Measurements from ENCODE around the gene TRIM52. TPM values are rescaled to one million over a fixed set of nuclear protein-coding genes. Genes with fewer than 3 reads are reported as not detected.

The TRIM52 gene
- total RNA-seq, 1 experiment from 2014 or later, result 7.8 TPM

DNA sequence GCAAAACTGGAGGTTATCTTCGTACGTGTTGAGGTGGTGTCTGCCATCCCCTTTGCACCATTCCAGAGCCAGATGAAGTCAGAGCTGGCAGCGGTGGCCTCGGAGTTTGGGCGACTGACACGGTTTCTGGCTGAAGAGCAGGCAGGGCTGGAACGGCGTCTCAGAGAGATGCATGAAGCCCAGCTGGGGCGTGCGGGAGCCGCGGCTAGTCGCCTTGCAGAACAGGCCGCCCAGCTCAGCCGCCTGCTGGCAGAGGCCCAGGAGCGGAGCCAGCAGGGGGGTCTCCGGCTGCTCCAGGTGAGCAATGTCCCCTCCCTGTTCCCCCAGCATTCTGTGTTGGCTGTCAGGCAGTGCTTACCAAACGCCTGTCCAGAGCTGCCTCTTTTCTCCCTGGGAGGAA, 28.4 kb downstream of the TRIM52 start:
- no peak for TF ChIP-seq PRRX2 (CRISPR knock-in tag; IDR thresholded peaks at IDR 0.05)
- peaks cover 45% of the 10 kb centered on the region for H3K36me3 Mint-ChIP-seq
- no peaks in the 10 kb centered on the region for H3K27me3 Mint-ChIP-seq (ENCODE audit: low read depth)
- H3K27ac Mint-ChIP-seq, result no peak overlapping the region
- ChIA-PET POLR2A (interaction anchor here (1.0 kb wide), 1 partner anchor 9 kb away, joined by 3 read pairs; the partner anchor contains the start of gene TRIM41), CTCF (no interaction called here)
- H3K4me1 Mint-ChIP-seq, result 0 out of 2 replicates have a peak, but pooled peaks cover 4% of the 10 kb centered on the region
- ATAC-seq (no peak), DNase-seq (ENCODE audit: low spot score) (no peak)
- H3K4me3 Mint-ChIP-seq, result no peak overlapping the region
- no peaks in the 10 kb centered on the region for H3K9me3 Mint-ChIP-seq

GRCh38 chr5:181231432-181231831, 29.5 kb downstream of the TRIM52 start:
- Mint-ChIP-seq H3K4me3 (no peak overlapping the region), H3K27me3 (ENCODE audit: low read depth) (no peaks in the 10 kb centered on the region), H3K27ac (no peak overlapping the region), H3K9me3 (no peaks in the 10 kb centered on the region), H3K4me1 (0 out of 2 replicates have a peak, but pooled peaks cover 4% of the 10 kb centered on the region), H3K36me3 (peaks cover 36% of the 10 kb centered on the region)
- DNase-seq (ENCODE audit: low spot score) (no peak), ATAC-seq (no peak)
- TF ChIP-seq NFE2L1 (CRISPR knock-in tag; IDR thresholded peaks at IDR 0.05) (no peak), ATF1 (CRISPR knock-in tag; IDR thresholded peaks at IDR 0.05) (no peak), PREB (CRISPR knock-in tag; IDR thresholded peaks at IDR 0.05; ENCODE audit: borderline replicate concordance) (no peak), SMAD4 (CRISPR knock-in tag; IDR thresholded peaks at IDR 0.05) (no peak), SMAD3 (CRISPR knock-in tag; IDR thresholded peaks at IDR 0.05; ENCODE audit: borderline replicate concordance) (no peak), ZMAT4 (CRISPR knock-in tag; IDR thresholded peaks at IDR 0.05) (no peak), ZNF423 (CRISPR knock-in tag; IDR thresholded peaks at IDR 0.05) (no peak)
- TF ChIP-seq, protein P1, sequence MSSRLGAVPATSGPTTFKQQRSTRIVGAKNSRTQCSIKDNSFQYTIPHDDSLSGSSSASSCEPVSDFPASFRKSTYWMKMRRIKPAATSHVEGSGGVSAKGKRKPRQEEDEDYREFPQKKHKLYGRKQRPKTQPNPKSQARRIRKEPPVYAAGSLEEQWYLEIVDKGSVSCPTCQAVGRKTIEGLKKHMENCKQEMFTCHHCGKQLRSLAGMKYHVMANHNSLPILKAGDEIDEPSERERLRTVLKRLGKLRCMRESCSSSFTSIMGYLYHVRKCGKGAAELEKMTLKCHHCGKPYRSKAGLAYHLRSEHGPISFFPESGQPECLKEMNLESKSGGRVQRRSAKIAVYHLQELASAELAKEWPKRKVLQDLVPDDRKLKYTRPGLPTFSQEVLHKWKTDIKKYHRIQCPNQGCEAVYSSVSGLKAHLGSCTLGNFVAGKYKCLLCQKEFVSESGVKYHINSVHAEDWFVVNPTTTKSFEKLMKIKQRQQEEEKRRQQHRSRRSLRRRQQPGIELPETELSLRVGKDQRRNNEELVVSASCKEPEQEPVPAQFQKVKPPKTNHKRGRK (CRISPR knock-in tag; IDR thresholded peaks at IDR 0.05; ENCODE audit: borderline replicate concordance), result no peak
- TF ChIP-seq, protein P2, sequence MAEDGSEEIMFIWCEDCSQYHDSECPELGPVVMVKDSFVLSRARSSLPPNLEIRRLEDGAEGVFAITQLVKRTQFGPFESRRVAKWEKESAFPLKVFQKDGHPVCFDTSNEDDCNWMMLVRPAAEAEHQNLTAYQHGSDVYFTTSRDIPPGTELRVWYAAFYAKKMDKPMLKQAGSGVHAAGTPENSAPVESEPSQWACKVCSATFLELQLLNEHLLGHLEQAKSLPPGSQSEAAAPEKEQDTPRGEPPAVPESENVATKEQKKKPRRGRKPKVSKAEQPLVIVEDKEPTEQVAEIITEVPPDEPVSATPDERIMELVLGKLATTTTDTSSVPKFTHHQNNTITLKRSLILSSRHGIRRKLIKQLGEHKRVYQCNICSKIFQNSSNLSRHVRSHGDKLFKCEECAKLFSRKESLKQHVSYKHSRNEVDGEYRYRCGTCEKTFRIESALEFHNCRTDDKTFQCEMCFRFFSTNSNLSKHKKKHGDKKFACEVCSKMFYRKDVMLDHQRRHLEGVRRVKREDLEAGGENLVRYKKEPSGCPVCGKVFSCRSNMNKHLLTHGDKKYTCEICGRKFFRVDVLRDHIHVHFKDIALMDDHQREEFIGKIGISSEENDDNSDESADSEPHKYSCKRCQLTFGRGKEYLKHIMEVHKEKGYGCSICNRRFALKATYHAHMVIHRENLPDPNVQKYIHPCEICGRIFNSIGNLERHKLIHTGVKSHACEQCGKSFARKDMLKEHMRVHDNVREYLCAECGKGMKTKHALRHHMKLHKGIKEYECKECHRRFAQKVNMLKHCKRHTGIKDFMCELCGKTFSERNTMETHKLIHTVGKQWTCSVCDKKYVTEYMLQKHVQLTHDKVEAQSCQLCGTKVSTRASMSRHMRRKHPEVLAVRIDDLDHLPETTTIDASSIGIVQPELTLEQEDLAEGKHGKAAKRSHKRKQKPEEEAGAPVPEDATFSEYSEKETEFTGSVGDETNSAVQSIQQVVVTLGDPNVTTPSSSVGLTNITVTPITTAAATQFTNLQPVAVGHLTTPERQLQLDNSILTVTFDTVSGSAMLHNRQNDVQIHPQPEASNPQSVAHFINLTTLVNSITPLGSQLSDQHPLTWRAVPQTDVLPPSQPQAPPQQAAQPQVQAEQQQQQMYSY (CRISPR knock-in tag; IDR thresholded peaks at IDR 0.05), result no peak
- ChIA-PET POLR2A (no interaction called here), CTCF (no interaction called here)

GRCh38 chr5:181230551-181230950, 30.4 kb downstream of the TRIM52 start:
- ChIA-PET POLR2A (no interaction called here), CTCF (no interaction called here)
- no peak for DNase-seq (ENCODE audit: low spot score)
- H3K4me1 Mint-ChIP-seq, result 0 out of 2 replicates have a peak, but pooled peaks cover 1% of the 10 kb centered on the region
- no peaks in the 10 kb centered on the region for H3K27me3 Mint-ChIP-seq (ENCODE audit: low read depth)
- no peak overlapping the region for H3K4me3 Mint-ChIP-seq
- no peak overlapping the region for H3K27ac Mint-ChIP-seq
- H3K9me3 Mint-ChIP-seq, result no peaks in the 10 kb centered on the region
- H3K36me3 Mint-ChIP-seq, result peaks cover 28% of the 10 kb centered on the region
- ATAC-seq, result no peak
- TF ChIP-seq ZNF532 (CRISPR knock-in tag; IDR thresholded peaks at IDR 0.05; ENCODE audit: borderline replicate concordance), result no peak
- no peak for TF ChIP-seq MLX (CRISPR knock-in tag; IDR thresholded peaks at IDR 0.05)
- no peak for TF ChIP-seq FOXP1 (CRISPR knock-in tag; IDR thresholded peaks at IDR 0.05; ENCODE audit: borderline replicate concordance)
- no peak for TF ChIP-seq ZMAT4 (CRISPR knock-in tag; IDR thresholded peaks at IDR 0.05)
- no peak for TF ChIP-seq ZNF232 (CRISPR knock-in tag; IDR thresholded peaks at IDR 0.05)
- TF ChIP-seq, protein P3, sequence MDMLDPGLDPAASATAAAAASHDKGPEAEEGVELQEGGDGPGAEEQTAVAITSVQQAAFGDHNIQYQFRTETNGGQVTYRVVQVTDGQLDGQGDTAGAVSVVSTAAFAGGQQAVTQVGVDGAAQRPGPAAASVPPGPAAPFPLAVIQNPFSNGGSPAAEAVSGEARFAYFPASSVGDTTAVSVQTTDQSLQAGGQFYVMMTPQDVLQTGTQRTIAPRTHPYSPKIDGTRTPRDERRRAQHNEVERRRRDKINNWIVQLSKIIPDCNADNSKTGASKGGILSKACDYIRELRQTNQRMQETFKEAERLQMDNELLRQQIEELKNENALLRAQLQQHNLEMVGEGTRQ (CRISPR knock-in tag; IDR thresholded peaks at IDR 0.05), result no peak
- no peak for TF ChIP-seq RORB (CRISPR knock-in tag; IDR thresholded peaks at IDR 0.05)
- no peak for TF ChIP-seq ZSCAN18 (CRISPR knock-in tag; IDR thresholded peaks at IDR 0.05)
